HG03575 (cell line): ENCODE measurements around the gene RADIL.

Experiments
- ATAC-seq: cut with Tn5 transposase; IDR thresholded peaks from one replicate; pipeline ENCODE4 v1.9.1; 2021; ENCODE audit not compliant: unreplicated experiment, insufficient number of reproducible peaks, low FRiP score; ENCODE audit errors: extremely low read depth

The RADIL gene

DNA sequence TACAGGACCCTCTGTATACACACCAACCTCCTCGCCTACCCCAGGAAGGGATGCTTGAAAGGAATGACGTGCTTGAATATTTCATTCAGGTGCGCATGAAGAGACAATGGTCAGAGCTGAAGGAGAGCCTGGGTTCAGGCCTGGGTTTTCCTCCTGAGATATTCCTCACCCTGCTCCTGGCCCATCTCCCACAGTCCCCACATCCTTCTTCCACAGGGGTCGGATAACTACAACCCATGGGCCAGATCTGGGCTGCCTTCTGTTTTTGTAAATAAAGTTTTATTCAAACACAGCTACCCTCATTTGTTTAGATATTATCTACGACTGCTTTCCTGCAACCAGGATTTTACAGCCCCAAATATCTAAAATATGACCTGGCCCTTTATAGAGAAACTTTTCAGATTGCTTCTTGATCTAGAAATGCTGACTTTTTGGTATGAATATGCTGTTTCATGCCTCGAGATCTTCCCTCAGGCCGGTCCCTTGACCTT, 1.8 kb upstream of the RADIL start:
- no peak for ATAC-seq

DNA sequence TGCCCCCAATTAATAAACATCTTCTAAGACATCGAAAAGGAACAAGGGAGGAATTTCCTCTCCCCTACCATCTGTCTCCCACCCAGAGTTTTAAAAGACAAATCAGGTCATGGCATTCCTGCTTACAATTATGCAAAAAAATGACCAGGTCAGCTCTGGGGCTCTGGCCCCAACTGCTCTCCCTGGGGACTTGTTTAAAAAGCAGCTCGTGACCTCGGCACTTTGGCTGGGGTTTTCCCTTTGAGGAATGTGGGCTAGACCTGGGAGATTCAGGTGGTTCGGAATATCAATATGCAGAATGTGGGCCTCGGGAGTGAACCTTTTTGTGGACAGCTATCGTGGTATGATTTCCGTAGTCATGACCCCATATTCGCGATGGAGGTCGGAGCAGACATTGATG, 648 bp upstream of the RADIL start:
- ATAC-seq, result no peak

DNA sequence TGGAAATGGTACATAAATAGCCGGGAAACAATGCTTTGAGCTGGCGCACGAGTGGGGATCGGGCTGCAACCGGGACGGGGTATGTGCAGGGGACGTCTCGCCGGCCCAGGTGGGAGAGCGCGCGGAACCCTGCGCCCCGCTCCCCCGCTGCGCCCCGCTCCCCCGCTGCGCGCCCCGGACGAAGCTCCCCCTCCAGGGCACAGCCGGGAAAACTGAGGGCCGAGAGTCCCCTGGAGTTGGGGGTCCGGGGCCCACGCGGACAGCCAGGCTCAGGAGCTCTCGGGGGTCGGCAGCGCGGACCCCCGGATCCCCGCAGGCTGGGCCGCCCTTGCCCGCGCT, 514 bp downstream of the RADIL start:
- no peak for ATAC-seq

DNA sequence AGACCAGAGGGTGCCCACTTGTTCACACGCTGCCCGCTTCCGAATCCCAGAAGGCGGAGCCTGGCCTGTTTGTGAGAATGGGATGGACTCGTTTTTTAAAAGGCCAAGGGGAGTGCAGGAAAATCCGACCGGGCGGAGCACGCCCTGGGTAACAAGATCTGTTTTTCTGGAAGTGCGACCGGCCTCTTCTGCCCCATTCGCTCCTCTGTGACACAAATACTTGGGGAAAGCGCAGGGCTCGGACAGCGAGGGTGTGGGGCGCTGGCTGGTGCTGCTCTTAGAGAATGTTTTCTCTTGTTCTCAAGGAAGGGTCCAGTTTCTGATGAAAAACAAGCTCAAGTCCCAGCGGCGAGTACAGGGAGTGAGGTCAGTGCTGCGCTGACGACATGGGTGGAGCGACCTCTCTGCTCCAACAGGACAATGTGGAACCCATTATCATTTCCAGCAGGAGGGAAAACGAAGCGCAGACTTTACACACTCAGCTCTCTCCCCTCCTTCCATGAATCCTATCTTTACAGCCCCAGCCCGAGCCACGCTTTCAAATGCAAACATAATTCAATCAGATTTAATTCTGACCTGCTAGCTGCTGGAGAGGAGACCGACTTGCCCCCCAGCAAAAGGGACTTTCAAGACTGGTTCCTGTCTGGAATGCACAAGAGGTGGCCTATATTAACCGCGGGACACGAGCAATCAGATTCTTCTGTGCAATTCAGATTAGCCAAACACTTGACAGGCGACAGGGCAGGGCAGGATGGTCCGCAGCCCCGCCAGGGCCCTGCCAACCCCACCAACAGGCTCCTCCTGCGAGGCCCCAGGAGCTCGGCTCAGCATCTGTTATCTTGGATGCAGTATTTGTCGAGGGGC, 1.1 kb downstream of the RADIL start:
- no peak for ATAC-seq

DNA sequence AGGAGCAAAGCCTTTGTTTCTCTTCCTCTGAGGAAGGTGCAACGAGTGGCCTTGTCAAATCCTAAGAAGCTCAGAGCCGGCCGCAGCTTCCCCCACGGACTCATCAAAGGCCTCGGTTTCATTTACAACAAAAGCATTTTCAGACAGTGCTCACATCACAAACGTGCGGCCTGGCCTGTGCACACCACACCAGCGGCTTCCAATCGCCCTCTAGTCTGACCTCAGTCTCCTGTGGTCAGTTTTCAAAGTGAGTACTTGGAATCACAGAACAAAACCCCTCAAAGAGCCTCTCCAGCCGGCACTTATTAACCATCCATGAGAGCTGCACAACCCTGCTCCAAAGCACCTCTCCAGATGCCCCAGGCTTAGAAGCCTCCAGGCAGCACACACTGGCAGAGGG, 3.3 kb downstream of the RADIL start:
- ATAC-seq, result no peak

DNA sequence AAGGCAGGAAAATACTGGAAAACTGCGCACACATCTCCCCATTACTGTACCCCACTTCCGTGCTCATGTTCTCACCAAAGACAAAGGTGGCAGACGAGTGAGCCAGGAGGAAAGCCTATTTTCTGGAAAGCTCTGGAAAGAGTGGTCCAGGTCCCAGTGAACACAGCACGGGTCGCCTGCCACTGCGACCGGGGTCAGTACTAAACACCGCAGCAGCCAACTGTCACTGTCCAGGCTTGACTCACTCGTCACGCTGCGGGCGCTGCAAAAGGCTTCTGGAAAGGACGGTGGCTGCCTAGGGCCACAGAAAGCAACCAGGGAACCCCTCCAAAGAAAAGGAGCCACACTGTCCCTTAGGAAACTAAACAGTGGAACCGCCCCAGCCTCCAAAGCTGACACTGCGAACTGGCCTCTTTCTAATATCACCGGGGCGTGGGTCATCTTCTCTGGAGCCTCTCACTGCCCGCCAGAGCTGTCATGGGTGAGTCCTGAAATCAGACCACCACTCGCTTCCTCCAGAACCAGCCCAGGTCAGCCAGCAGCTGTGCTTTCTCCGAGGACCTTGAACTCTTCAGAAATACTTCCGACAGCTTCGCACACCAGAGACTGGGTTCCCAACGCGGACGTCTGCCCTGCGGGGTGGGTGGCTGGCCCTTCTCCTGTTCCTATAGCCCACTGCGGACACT, 4.0 kb downstream of the RADIL start:
- ATAC-seq, result no peak

DNA sequence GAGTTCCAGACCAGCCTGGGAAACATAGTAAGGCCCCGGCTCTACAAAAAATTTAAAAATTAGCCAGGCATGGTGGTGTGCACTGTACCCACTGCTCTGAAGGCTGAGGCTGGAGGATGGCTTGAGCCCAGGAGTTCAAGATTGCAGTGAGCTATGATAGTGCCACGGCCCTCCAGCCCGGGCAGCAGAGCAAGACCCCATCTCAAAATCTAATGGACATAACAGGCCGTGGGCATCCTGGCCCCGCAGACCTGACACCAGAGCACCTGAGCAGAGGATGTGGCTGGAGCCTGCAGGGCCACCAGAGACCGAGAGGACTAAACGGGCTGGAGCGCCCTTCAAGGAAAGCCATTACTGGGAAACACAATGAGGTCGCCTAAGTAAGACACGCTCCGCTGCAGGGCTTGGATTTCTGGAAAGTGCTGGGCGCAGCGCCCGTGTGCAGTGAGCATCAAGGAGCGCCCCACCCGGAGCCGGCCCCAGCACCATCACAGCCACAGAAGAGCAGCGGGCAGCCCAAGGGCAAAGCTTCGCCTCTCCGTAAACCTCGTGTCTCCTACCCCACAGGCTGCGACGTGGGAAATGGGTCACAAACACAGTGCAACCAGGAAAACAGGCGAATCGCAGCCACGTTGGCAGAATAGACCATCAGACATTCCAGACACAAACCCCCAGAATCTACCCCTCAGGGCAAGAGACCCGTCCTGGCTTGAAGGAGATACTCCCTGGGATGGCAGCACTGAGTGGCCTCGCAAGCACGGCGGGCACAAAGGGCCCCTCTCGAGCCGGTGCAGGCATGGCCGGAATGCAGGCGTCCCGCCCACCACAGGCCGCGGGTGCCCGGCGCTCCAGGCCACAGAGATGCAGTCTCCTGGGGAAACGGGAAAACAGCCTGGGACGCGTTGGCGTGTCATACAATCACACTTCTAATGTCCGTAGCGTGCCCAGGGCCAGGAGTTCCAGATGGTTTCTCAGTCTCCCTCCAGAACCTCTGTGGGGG, 4.9 kb downstream of the RADIL start:
- no peak for ATAC-seq

DNA sequence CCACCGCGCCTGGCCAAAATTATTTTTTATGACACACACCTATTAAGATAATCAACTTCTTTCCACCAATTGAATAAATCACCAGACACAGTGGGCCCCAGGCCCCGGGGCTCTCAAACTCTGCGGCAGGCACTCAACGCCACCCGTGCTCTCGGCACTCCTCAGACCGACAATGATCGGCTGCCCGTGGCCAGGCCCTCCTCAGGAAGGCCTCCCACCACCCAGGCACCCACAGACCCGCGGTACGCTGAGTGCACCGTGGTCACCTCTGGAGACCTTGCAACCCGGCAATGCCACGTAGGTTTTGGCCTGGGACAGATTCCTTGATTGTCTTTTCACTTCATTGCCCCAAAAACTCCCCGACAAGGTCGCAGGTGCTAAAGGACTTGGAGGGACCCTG, 6.9 kb downstream of the RADIL start:
- ATAC-seq, result no peak

DNA sequence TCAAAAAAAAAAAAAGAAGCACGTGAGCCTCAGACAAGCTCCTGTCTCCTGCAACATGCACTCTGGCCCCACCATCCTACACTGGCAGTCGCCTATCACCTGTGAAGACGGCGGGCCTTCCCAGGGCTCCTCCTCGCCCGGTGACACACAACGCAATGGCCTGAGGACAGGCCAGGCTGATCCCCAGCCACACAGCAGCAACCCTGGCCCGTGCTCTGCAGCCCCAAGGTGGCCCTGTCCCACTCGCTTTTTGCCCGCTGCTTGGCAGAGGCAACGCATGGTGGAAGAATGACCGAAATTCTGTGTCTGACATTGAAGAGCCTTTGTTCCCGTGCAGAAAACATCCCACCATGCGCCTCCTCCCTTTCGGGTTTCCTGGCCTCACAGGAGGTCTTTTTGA, 8.1 kb downstream of the RADIL start:
- no peak for ATAC-seq

DNA sequence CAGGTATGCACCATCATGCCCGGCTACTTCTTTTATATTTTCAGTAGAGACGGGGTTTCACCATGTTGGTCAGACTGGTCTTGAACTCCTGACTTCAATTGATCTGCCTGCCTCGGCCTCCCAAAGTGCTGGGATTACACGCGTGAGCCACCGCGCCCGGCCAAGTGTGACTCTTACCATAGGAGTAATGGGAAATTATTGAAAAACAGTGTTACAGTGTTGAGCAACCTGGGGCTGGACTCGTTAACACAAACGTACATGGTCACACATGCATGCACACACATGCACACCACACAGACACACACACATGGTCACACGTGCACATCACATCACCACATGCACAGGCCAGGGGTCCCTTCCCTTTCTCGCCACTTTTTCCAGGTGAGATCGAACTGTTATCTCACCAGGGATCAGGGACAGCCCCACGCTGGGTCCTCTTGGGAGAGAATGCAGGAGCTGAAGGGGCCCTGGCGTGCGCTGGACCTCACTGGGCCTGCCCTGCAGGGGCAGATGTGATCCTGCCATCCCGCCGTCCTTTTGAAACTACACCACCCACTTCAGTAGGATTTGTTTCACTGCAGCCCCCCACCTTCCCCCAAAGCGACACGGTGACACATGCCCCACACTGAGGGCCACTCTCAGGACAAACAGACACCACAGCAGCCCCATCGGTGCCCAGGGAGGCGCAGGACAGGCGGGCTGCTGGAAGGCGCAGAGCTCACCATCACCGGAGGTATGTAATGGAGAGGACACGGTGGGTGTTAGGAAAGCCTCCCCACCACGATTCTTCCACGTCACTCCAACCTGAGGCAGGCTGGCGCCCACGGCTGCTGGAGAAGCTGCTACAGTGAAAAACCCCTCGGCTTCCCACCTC, 10.2 kb downstream of the RADIL start:
- ATAC-seq, result no peak

DNA sequence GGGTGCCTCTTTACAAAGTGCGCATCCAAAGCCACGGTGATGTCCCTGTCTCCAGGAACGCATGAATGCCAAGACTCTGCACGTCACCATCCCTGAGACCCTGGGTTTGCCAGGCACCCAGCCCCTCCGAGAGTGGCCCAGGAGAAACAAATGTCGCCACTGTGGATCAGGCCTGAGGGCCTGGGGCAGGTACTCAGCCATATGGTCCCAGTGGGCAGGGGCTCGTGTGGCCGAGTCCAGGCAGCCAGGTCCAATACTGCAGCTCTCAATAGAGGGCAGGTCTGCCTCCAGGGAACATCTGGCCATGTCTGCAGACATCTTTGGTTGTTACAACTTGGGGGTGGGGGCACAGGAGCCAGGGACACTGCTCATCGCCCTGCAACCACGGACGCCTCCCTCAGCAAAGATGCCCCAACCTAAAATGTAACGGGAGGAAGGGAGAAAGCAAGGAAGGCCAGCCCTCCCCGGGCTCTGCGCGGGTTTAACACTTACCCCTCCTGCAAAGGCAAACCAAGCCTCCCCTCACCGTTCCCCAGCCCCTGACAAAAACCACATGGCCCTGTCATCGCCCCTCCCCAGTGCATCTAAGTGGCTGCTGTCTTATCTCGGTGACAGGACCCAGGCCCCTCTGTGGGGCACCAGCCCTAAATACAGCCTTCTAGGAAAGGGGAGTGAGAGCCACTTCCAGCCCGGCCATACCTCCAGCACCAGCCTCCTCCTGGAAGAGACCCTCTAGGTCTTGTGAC, 11.4 kb downstream of the RADIL start:
- ATAC-seq, result no peak

DNA sequence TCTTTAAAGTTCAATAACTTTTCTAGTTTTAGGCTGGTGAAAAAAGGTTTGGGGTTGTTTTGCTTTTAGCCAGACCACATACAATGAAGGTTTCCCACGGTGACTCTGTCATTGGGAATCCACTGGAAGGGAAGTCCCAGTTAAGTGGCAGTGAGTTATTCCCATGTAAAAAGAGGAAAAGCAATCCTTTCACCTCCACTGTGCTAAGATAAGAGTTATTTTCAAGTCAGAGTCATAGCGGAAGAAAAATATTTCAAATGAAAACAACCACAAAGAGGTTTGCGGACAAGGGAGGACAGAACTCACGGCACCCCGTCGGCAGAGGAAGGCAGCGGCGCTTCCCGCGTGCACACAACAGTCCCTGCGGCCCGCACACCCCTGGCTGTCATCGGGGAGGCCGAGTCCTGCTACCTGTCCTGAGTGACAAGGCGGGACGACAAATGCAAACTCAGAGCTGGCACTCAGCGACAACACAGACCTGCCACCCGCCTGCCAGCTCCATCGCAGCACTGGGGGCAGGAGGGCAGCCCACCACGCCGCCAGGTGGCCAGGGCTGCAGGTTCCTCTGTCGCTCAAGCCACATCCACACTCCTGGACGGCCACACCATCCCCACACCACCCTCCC, 12.3 kb downstream of the RADIL start:
- no peak for ATAC-seq

DNA sequence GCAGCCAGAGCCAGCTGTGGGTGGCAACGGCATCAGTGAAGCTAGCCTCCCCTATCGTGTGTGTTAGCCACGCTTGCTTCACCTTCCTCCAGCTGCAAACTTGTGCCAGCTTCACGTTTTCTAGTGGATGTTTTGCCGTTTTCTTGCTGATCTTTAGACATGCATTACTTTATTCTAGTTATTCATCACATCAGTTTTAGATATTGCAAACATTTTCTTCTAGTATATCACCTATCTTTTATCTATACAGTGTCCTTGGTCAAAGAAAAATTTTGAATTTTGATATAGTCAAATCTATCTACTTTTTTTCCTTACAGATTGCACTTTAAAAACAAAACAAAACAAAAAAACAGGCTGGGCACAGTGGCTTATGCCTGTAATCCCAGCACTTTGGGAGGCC, 15.0 kb downstream of the RADIL start:
- ATAC-seq, result no peak

DNA sequence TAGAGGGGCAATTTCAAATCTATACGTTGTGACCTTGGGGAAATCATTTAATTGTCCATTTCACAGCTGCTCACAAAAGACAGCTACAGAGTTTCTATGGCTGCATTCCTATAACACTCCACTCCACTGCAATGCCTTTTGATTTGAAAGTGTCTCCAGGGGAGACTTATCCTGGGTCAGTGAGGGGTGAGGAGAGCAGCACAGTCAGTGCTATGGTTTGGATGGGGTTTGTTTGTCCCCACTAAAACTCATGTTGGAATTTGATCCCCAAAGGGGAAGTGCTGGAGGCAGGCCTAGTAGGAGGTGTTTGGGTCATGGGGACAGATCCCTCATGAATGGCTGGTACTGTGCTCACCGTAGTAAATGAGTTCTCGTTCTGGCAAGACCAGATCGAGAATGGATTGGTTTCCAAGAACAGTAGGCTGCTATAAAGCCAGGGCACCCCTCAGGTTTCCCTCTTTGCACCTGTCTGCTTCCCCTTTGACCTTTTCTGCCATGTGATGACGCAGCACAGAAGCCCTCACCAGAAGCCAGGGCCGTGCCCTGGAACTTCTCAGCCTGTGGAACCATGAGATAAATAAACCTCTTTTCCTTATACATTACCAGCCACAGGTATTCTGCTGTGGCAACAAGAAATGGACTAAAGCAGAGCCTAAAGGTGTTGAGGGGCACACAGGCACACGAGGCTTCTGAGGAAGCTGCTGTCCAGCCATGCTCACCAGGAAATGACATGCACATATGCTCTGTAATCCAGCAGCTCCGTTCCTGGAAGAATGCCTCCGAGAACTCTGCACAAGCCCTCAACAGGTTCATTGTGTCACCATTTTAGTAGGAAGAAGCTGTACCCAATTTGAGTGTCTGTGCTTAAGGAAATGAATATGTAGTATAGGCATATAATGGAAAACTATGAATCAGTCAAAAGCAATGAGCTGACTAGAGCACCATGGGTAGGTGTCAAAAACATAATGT, 16.7 kb downstream of the RADIL start:
- no peak for ATAC-seq

DNA sequence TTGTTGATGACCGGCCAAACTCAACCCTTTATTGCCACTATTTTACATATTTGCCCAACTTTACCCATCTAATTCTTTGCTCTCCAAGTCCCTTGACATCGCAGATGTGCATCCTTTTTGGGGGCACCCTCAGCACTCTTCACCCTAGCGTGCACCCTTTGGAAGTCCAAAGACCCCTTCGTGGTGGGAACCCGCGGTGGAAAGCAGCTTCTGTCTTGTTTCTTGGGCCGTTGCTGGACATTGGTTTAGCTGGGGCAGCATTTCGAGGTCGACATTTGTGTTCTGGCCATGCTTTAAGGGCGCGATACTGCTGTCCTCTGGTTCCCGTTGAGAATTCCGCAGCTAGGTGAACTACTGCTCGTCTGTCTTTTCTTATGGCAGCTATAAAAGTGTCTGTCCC, 21.4 kb downstream of the RADIL start:
- no peak for ATAC-seq

DNA sequence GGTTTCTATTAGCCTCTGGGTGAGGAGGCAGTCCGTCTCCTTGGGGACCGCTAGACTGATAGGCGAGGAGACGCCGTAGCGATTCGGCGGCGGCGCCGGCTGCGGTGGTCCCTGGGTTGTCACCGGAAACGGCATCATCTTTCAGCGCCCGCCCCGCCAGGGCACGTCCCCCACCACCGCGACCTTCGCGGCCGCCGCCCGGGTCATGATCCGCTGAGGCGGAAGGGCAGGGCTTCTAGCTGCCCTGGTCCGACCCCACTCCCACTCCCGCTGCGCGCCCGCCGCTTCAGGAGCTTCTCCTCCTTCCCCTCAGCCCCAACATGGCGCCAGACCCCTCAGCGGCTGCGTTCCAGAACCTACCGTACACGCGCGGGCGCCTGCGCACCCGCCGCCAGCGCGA, 21.8 kb downstream of the RADIL start, which contains the start of gene PAPOLB:
PAPOLB (minus strand) TSS at position 358 of the 400 bp plus-strand sequence; CDS start at position 138, 220 bp downstream.
- ATAC-seq, result no peak
